HG02759 (cell line): ENCODE data around the gene RNF138.
"Not testable (repeated sequence)": the region's sequence is repeated elsewhere in the genome, so short reads cannot be mapped to it uniquely, and the experiment has no call there.

Experiments used
- ATAC-seq: cut with Tn5 transposase; IDR thresholded peaks from one replicate; pipeline ENCODE4 v1.9.1; 2021; ENCODE audit warnings: mild to moderate bottlenecking, moderate library complexity; ENCODE audit not compliant: unreplicated experiment

RNF138 gene

DNA sequence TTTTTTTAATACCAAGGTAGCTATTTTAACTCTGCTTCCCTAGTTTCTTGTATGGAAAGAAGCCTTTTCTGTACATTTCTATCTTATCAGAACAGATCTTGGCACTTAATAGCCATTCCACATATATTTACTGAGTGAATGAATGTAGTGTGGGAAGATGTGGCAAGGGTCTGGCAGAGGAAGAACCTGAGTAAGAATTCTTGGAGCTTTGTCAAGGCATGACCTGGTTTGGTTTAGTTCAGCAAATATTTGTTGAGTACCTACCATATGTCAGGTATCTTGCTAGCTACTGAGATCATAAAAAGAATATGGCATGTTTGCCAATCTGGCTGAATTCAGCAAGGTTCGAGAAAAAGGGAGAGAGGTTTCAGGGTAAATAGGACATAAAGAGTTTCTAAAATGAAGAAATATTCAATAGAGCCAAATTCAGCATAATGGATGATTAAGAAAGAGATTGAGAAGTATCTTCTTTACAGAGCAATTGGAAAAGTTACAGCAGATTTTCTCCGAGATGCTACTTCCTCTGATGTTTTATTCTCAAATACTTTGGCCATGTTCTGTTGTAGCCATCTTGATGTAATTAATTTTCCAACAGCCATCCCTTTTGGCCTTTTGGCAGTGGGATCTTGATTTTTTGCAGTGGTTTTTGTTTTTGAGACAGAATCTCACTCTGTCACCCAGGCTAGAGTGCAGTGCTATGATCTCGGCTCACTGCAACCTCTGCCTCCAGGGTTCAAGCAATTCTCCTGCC is 76.5 kb downstream of the RNF138 start:
- no peak for ATAC-seq

DNA sequence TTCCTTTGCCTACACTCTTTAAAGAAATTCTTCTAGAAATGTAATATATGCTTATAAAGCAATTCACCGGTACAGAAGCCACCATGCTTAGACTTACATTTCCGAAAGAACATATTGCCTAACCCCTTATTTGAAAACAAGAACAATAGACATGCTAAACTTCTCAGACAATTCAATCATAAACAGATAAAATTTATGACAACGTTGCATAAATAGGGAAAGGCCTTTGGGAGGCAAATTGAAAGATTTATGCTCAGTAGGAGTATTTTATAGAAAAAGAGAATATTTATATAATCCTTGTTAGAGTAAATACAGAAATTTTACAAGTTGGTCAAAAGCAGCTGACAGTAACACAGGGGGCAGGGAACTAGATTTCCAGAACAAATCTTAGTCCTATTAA is 82.0 kb downstream of the RNF138 start:
- no peak for ATAC-seq

DNA sequence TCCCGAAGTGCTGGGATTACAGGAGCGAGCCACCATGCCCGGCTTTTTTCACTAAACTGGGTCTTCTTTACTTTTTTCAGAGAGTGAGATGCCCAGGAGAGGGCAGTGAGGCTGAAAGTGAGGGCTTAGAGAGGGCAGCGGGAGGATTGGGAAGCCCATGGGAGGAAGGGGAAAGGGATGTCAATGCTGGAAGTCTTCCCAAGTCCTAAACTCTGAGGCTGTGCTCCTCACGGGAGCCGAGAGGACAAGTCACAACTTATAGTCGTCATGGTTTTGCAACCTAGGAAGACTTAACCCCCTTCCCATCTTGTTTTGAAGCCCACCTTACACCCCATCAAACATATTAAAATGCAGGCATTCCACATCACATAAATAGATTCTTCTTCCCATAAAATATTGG is 83.0 kb downstream of the RNF138 start:
- no peak for ATAC-seq

DNA sequence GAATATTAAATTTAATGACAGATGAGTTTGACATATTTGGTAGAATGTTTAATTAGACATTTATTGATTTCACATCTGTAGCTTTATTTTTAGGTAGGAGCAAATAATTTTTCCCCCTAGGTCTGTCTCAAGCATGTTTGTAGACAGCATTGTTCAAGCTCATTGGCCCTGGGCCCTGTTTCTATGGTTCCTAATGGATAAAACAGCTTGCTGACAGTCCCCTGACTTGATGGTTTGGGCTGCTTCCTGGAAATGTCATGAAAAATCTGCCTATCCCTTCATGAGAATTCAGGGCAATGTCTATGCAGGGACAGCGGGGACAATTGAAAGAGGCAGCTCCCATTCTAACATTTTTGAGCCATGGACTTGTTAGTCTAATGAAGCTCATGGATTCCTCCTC is 83.6 kb downstream of the RNF138 start:
- ATAC-seq = no peak

DNA sequence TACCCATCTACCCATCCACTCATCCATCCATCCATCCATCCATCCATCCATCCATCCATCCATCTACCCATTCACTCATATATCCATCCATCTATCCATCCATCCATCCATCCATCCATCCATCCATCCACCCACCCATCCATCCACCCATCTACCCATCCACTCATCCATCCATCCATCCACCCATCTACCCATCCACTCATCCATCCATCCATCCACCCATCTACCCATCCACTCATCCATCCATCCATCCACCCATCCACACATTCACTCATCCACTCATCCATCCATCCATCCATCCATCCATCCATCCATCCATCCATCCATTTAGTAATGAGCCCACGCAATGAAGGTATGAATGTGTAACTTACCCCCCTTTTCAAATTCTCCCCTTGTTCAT is 85.1 kb downstream of the RNF138 start:
- ATAC-seq = not testable (repeated sequence)

DNA sequence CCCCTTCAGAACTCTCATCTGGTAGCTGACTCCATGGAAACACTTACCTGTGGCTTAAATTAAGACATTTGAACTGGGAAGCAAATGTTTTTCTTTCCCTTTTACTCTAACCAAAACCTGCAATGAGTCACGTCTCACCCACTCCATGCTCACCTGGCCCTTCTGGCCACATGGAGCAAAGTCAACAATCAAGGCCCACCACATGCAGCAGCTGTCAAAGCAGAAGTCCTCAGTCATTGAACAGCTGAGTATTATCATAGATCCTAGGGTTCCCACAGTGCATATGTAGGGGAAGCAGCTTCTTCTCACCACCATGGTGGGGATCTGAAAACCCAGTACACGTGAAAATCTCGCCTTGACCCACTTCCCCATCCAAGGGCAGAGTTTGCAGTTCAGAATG is 85.9 kb downstream of the RNF138 start:
- ATAC-seq = no peak
